RWPE2 (cell line): ENCODE data around the gene LRP4.
A peak's percentile ranks its signal among the peaks of the same experiment; 100 is the strongest.

ENCODE experiments used
- ATAC-seq: fragments of 200-7000 bp; cut with Tn5 transposase; 3 replicates; pipeline ENCODE4 v1.9.1; 2021; ENCODE audit warnings: low read depth
- DNase-seq: peaks from one replicate; pipeline ENCODE4 v3.0.0-alpha.2; 2020; ENCODE audit warnings: low spot score
- H3K27ac ChIP-seq: fragments of 450-650 bp; 2 replicates; pipeline ENCODE4 v1.5.1; 2017; ENCODE audit warnings: mild to moderate bottlenecking; ENCODE audit not compliant: poor library complexity, severe bottlenecking
- H3K27me3 ChIP-seq: fragments of 250-450 bp; sonication (Bioruptor Pico); 2 replicates; pipeline ENCODE4 v1.5.1; 2021; ENCODE audit warnings: mild to moderate bottlenecking, moderate library complexity; ENCODE audit not compliant: insufficient read depth, poor library complexity, severe bottlenecking
- H3K36me3 ChIP-seq: fragments of 250-450 bp; sonication (Bioruptor Pico); 2 replicates; pipeline ENCODE4 v1.5.1; 2020; ENCODE audit warnings: low read depth, mild to moderate bottlenecking, moderate library complexity
- H3K4me1 ChIP-seq: fragments of 250-450 bp; sonication (Bioruptor Pico); 2 replicates; pipeline ENCODE4 v1.5.1; 2021; ENCODE audit warnings: mild to moderate bottlenecking, moderate library complexity; ENCODE audit not compliant: insufficient read depth, poor library complexity, severe bottlenecking
- H3K4me3 ChIP-seq: fragments of 250-450 bp; sonication (Bioruptor Pico); 2 replicates; pipeline ENCODE4 v1.5.1; 2021; ENCODE audit warnings: mild to moderate bottlenecking, moderate library complexity; ENCODE audit not compliant: severe bottlenecking
- H3K9me3 ChIP-seq: fragments of 250-450 bp; sonication (Bioruptor Pico); 2 replicates; pipeline ENCODE4 v1.5.1; 2021; ENCODE audit warnings: mild to moderate bottlenecking, moderate library complexity; ENCODE audit not compliant: severe bottlenecking
- TF ChIP-seq, protein P1 (sequence below): fragments of 450-650 bp; IDR thresholded peaks from one replicate; pipeline ENCODE4 v1.5.1; 2017; ENCODE audit warnings: mild to moderate bottlenecking, moderate library complexity; ENCODE audit not compliant: poor library complexity, severe bottlenecking

The LRP4 gene

DNA sequence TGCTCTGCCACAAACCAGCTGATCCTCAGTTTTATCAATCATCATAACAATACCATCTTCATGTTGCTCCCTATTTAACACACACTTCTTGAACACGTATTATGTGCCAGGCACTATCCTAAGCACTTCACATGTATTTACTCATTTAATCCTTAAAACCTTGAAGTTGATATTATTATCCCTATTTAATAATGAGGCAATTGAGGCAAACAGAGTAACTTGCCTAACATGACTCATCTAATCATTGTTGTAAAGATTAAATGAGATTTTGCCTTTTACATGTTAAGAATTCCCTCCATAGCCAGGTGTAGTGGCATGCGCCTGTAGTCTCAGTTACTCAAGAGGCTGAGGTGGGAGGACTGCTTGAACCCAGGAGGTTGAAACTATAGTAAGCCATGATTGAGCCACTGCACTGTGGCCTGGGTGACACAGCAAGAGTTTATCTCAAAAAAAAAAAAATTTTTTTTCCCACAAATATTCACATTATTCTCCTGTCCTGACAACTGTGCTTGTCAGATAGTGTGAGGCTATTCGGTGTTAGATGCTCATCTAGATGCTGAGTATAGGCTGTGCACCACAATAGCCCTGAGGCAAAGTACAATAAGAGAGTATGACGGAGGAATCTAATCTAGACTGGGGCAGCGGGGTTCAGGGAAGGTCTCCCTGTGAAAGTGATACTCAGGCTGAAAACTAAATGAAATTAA lies 85.7 kb downstream of the LRP4 start:
- no peak for DNase-seq
- TF ChIP-seq, protein P1, sequence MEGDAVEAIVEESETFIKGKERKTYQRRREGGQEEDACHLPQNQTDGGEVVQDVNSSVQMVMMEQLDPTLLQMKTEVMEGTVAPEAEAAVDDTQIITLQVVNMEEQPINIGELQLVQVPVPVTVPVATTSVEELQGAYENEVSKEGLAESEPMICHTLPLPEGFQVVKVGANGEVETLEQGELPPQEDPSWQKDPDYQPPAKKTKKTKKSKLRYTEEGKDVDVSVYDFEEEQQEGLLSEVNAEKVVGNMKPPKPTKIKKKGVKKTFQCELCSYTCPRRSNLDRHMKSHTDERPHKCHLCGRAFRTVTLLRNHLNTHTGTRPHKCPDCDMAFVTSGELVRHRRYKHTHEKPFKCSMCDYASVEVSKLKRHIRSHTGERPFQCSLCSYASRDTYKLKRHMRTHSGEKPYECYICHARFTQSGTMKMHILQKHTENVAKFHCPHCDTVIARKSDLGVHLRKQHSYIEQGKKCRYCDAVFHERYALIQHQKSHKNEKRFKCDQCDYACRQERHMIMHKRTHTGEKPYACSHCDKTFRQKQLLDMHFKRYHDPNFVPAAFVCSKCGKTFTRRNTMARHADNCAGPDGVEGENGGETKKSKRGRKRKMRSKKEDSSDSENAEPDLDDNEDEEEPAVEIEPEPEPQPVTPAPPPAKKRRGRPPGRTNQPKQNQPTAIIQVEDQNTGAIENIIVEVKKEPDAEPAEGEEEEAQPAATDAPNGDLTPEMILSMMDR = no peak
- Histone ChIP-seq H3K4me1 (peaks cover 10% of the 10 kb centered on the region), H3K9me3 (no peaks in the 10 kb centered on the region), H3K27ac (no peak overlapping the region), H3K4me3 (no peak overlapping the region), H3K36me3 (peaks cover 29% of the 10 kb centered on the region), H3K27me3 (no peaks in the 10 kb centered on the region)
- no peak for ATAC-seq

DNA sequence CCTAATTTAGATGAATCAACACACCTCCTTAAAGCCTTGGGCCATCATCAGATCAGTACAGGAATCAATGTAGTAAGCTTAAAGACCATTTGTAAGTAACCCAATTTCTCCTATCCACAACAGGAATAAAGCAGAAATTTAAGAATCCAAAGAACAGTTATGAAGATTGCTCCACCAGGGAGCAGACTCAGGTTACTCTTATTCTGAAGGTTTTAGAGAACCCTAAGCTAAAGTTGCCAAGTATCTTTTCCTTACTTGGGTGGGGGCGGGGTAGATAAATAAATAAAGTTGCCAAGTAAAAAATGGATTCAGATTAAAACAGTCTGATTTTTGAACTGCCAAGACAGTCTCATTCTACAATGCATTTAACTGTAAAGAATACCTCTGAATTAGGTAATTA lies 90.4 kb downstream of the LRP4 start:
- TF ChIP-seq, protein P1 = no peak
- ATAC-seq = no peak
- Histone ChIP-seq H3K4me3 (no peak overlapping the region), H3K36me3 (peaks cover 13% of the 10 kb centered on the region), H3K9me3 (no peaks in the 10 kb centered on the region), H3K27me3 (no peaks in the 10 kb centered on the region), H3K4me1 (peaks cover 21% of the 10 kb centered on the region), H3K27ac (peak overlapping the region; percentile 35)
- DNase-seq = no peak

- Histone ChIP-seq H3K36me3 (peaks cover 8% of the 10 kb centered on the region; the same call in 1 of the 2 replicates), H3K9me3 (no peaks in the 10 kb centered on the region), H3K27ac (peak overlapping the region; percentile 35), H3K27me3 (no peaks in the 10 kb centered on the region), H3K4me1 (peaks cover 21% of the 10 kb centered on the region), H3K4me3 (peak overlapping the region; percentile 30)
- ATAC-seq (peak; percentile 98), DNase-seq (peak; percentile 77)
- TF ChIP-seq, protein P1 = no peak
Observed at GRCh38 chr11:46826310-46827044, 91.9 kb downstream of the LRP4 start.

GRCh38 chr11:46808799-46809431 lies 109.4 kb downstream of the LRP4 start:
- peak; percentile 75 for ATAC-seq
- H3K9me3 ChIP-seq = no peaks in the 10 kb centered on the region
- H3K27ac ChIP-seq = no peak overlapping the region
- no peaks in the 10 kb centered on the region for H3K27me3 ChIP-seq
- H3K4me3 ChIP-seq = no peak overlapping the region
- TF ChIP-seq, protein P1 = peak; percentile 73
- no peaks in the 10 kb centered on the region for H3K4me1 ChIP-seq
- no peak for DNase-seq
- H3K36me3 ChIP-seq = peaks cover 96% of the 10 kb centered on the region
